ENCODE data around the gene EXOG.
"Not testable (repeated sequence)": the region's sequence is repeated elsewhere in the genome, so short reads cannot be mapped to it uniquely, and the experiment has no call there.

EXOG gene

GRCh38 chr3:38560996-38561717 lies 65.0 kb downstream of the EXOG start:
- no peak overlapping the region for H3K27ac ChIP-seq (ENCODE audit: low read depth in 2 of 2, low read length in 2 of 2)
- no peak overlapping the region for H3K4me3 ChIP-seq (ENCODE audit: low read length in 2 of 2)
- H3K9ac ChIP-seq (ENCODE audit: low read depth in 1 of 2, low read length in 2 of 2) = no peak overlapping the region
- H3K9me3 ChIP-seq (ENCODE audit: control insufficient read depth in 2 of 2, low read length in 2 of 2) = no peaks in the 10 kb centered on the region
- no peaks in the 10 kb centered on the region for H3K36me3 ChIP-seq (ENCODE audit: control insufficient read depth in 2 of 2, insufficient read depth in 2 of 2, low read length in 2 of 2)
- H3K27me3 ChIP-seq (ENCODE audit: control insufficient read depth in 2 of 2, insufficient read depth in 2 of 2, low read length in 2 of 2) = no peaks in the 10 kb centered on the region
- no peaks in the 10 kb centered on the region for H3K4me1 ChIP-seq (ENCODE audit: control insufficient read depth in 2 of 2, insufficient read depth in 2 of 2, low read length in 2 of 2)

- Histone ChIP-seq H3K4me3 (ENCODE audit: low read length in 2 of 2) (no peak overlapping the region), H3K9ac (ENCODE audit: low read depth in 1 of 2, low read length in 2 of 2) (no peak overlapping the region), H3K36me3 (ENCODE audit: control insufficient read depth in 2 of 2, insufficient read depth in 2 of 2, low read length in 2 of 2) (no peaks in the 10 kb centered on the region), H3K27ac (ENCODE audit: low read depth in 2 of 2, low read length in 2 of 2) (no peak overlapping the region), H3K4me1 (ENCODE audit: control insufficient read depth in 2 of 2, insufficient read depth in 2 of 2, low read length in 2 of 2) (no peaks in the 10 kb centered on the region), H3K27me3 (ENCODE audit: control insufficient read depth in 2 of 2, insufficient read depth in 2 of 2, low read length in 2 of 2) (no peaks in the 10 kb centered on the region), H3K9me3 (ENCODE audit: control insufficient read depth in 2 of 2, low read length in 2 of 2) (no peaks in the 10 kb centered on the region)
These were observed 65.8 kb downstream of the EXOG start for GRCh38 chr3:38561746-38562466.

- Histone ChIP-seq H3K4me3 (ENCODE audit: low read length in 2 of 2) (no peak overlapping the region), H3K4me1 (ENCODE audit: control insufficient read depth in 2 of 2, insufficient read depth in 2 of 2, low read length in 2 of 2) (no peaks in the 10 kb centered on the region)
These were observed 66.4 kb downstream of the EXOG start for GRCh38 chr3:38562467-38562925.

GRCh38 chr3:38563070-38563885 lies 67.1 kb downstream of the EXOG start:
- H3K9me3 ChIP-seq (ENCODE audit: control insufficient read depth in 2 of 2, low read length in 2 of 2) = no peaks in the 10 kb centered on the region
- H3K36me3 ChIP-seq (ENCODE audit: control insufficient read depth in 2 of 2, insufficient read depth in 2 of 2, low read length in 2 of 2) = no peaks in the 10 kb centered on the region
- no peak overlapping the region for H3K27ac ChIP-seq (ENCODE audit: low read depth in 2 of 2, low read length in 2 of 2)
- H3K9ac ChIP-seq (ENCODE audit: low read depth in 1 of 2, low read length in 2 of 2) = no peak overlapping the region
- no peaks in the 10 kb centered on the region for H3K27me3 ChIP-seq (ENCODE audit: control insufficient read depth in 2 of 2, insufficient read depth in 2 of 2, low read length in 2 of 2)
- no peaks in the 10 kb centered on the region for H3K4me1 ChIP-seq (ENCODE audit: control insufficient read depth in 2 of 2, insufficient read depth in 2 of 2, low read length in 2 of 2)
- H3K4me3 ChIP-seq (ENCODE audit: low read length in 2 of 2) = no peak overlapping the region

More at GRCh38 chr3:38562467-38562925, 66.4 kb downstream of the EXOG start:
- no peak overlapping the region for H3K27ac ChIP-seq (ENCODE audit: low read depth in 2 of 2, low read length in 2 of 2)
- H3K9me3 ChIP-seq (ENCODE audit: control insufficient read depth in 2 of 2, low read length in 2 of 2) = no peaks in the 10 kb centered on the region
- H3K36me3 ChIP-seq (ENCODE audit: control insufficient read depth in 2 of 2, insufficient read depth in 2 of 2, low read length in 2 of 2) = no peaks in the 10 kb centered on the region
- H3K9ac ChIP-seq (ENCODE audit: low read depth in 1 of 2, low read length in 2 of 2) = no peak overlapping the region
- no peaks in the 10 kb centered on the region for H3K27me3 ChIP-seq (ENCODE audit: control insufficient read depth in 2 of 2, insufficient read depth in 2 of 2, low read length in 2 of 2)

- Histone ChIP-seq H3K36me3 (ENCODE audit: control insufficient read depth in 2 of 2, insufficient read depth in 2 of 2, low read length in 2 of 2) (no peaks in the 10 kb centered on the region), H3K9ac (ENCODE audit: low read depth in 1 of 2, low read length in 2 of 2) (no peak overlapping the region), H3K4me3 (ENCODE audit: low read length in 2 of 2) (no peak overlapping the region), H3K27me3 (ENCODE audit: control insufficient read depth in 2 of 2, insufficient read depth in 2 of 2, low read length in 2 of 2) (no peaks in the 10 kb centered on the region), H3K4me1 (ENCODE audit: control insufficient read depth in 2 of 2, insufficient read depth in 2 of 2, low read length in 2 of 2) (no peaks in the 10 kb centered on the region), H3K9me3 (ENCODE audit: control insufficient read depth in 2 of 2, low read length in 2 of 2) (no peaks in the 10 kb centered on the region), H3K27ac (ENCODE audit: low read depth in 2 of 2, low read length in 2 of 2) (no peak overlapping the region)
These were observed 67.7 kb downstream of the EXOG start for GRCh38 chr3:38563886-38564270.

- Histone ChIP-seq H3K9ac (ENCODE audit: low read depth in 1 of 2, low read length in 2 of 2) (no peak overlapping the region), H3K4me3 (ENCODE audit: low read length in 2 of 2) (no peak overlapping the region), H3K4me1 (ENCODE audit: control insufficient read depth in 2 of 2, insufficient read depth in 2 of 2, low read length in 2 of 2) (no peaks in the 10 kb centered on the region), H3K27ac (ENCODE audit: low read depth in 2 of 2, low read length in 2 of 2) (no peak overlapping the region), H3K27me3 (ENCODE audit: control insufficient read depth in 2 of 2, insufficient read depth in 2 of 2, low read length in 2 of 2) (no peaks in the 10 kb centered on the region), H3K9me3 (ENCODE audit: control insufficient read depth in 2 of 2, low read length in 2 of 2) (no peaks in the 10 kb centered on the region), H3K36me3 (ENCODE audit: control insufficient read depth in 2 of 2, insufficient read depth in 2 of 2, low read length in 2 of 2) (no peaks in the 10 kb centered on the region)
These were observed 68.6 kb downstream of the EXOG start for GRCh38 chr3:38564631-38565338.

- no peaks in the 10 kb centered on the region for H3K27me3 ChIP-seq (ENCODE audit: control insufficient read depth in 2 of 2, insufficient read depth in 2 of 2, low read length in 2 of 2)
- H3K27ac ChIP-seq (ENCODE audit: low read depth in 2 of 2, low read length in 2 of 2) = no peak overlapping the region
- H3K36me3 ChIP-seq (ENCODE audit: control insufficient read depth in 2 of 2, insufficient read depth in 2 of 2, low read length in 2 of 2) = no peaks in the 10 kb centered on the region
- no peak overlapping the region for H3K4me3 ChIP-seq (ENCODE audit: low read length in 2 of 2)
- no peaks in the 10 kb centered on the region for H3K9me3 ChIP-seq (ENCODE audit: control insufficient read depth in 2 of 2, low read length in 2 of 2)
- H3K4me1 ChIP-seq (ENCODE audit: control insufficient read depth in 2 of 2, insufficient read depth in 2 of 2, low read length in 2 of 2) = no peaks in the 10 kb centered on the region
- no peak overlapping the region for H3K9ac ChIP-seq (ENCODE audit: low read depth in 1 of 2, low read length in 2 of 2)
These were observed 69.4 kb downstream of the EXOG start for GRCh38 chr3:38565339-38566214.

GRCh38 chr3:38566215-38566528 lies 70.0 kb downstream of the EXOG start:
- H3K27me3 ChIP-seq (ENCODE audit: control insufficient read depth in 2 of 2, insufficient read depth in 2 of 2, low read length in 2 of 2) = no peaks in the 10 kb centered on the region
- no peak overlapping the region for H3K4me3 ChIP-seq (ENCODE audit: low read length in 2 of 2)
- H3K9ac ChIP-seq (ENCODE audit: low read depth in 1 of 2, low read length in 2 of 2) = no peak overlapping the region
- no peaks in the 10 kb centered on the region for H3K4me1 ChIP-seq (ENCODE audit: control insufficient read depth in 2 of 2, insufficient read depth in 2 of 2, low read length in 2 of 2)
- H3K36me3 ChIP-seq (ENCODE audit: control insufficient read depth in 2 of 2, insufficient read depth in 2 of 2, low read length in 2 of 2) = no peaks in the 10 kb centered on the region
- no peak overlapping the region for H3K27ac ChIP-seq (ENCODE audit: low read depth in 2 of 2, low read length in 2 of 2)
- H3K9me3 ChIP-seq (ENCODE audit: control insufficient read depth in 2 of 2, low read length in 2 of 2) = no peaks in the 10 kb centered on the region

GRCh38 chr3:38566794-38567193 lies 70.7 kb downstream of the EXOG start:
- not testable (repeated sequence) for H3K4me3 ChIP-seq (ENCODE audit: low read length in 2 of 2); H3K27me3 ChIP-seq (ENCODE audit: control insufficient read depth in 2 of 2, insufficient read depth in 2 of 2, low read length in 2 of 2); H3K9ac ChIP-seq (ENCODE audit: low read depth in 1 of 2, low read length in 2 of 2); H3K4me1 ChIP-seq (ENCODE audit: control insufficient read depth in 2 of 2, insufficient read depth in 2 of 2, low read length in 2 of 2); H3K36me3 ChIP-seq (ENCODE audit: control insufficient read depth in 2 of 2, insufficient read depth in 2 of 2, low read length in 2 of 2); H3K9me3 ChIP-seq (ENCODE audit: control insufficient read depth in 2 of 2, low read length in 2 of 2); H3K27ac ChIP-seq (ENCODE audit: low read depth in 2 of 2, low read length in 2 of 2)

Measured in mucosa of rectum (tissue), 2 donors.